ENCODE results near the gene CT47A1.
"Not testable (repeated sequence)": the region's sequence is repeated elsewhere in the genome, so short reads cannot be mapped to it uniquely, and the experiment has no call there.

Gene CT47A1

DNA sequence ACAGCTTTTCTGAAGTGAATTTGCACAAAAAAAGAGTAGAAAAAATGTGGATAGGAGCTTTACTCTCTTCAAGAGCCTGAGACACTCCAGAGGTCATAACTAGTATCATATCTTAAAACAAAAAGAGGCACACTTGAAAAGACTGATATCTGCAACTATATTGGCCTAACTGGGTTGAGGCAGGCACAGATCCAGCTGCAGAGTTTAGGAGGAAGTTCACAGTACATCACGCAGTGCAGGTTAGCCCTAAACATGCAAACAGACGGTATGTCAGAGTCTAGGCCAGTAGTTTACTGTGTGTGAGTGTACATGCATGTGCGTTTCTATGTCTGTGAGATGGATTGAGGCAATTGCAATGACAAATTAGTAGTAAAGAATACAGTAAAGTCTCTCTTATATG is 24.2 kb upstream of the CT47A1 start:
- H3K9me3 ChIP-seq (ENCODE audit: insufficient read depth, low read length), result no peaks in the 10 kb centered on the region
- H3K27me3 ChIP-seq (ENCODE audit: insufficient read depth, insufficient read length), result no peaks in the 10 kb centered on the region
- no peak overlapping the region for H3K4me3 ChIP-seq (ENCODE audit: insufficient read length, low read depth)
- DNase-seq (ENCODE audit: low read depth, low spot score), result no peak
- H3K9ac ChIP-seq (ENCODE audit: insufficient read length, low read depth), result no peak overlapping the region
- TF ChIP-seq YY1 (IDR thresholded peaks at IDR 0.05; ENCODE audit: insufficient read depth, insufficient read length) (no peak), ZNF274 (IDR thresholded peaks at IDR 0.05; ENCODE audit: low read depth, low read length) (no peak), SUZ12 (IDR thresholded peaks at IDR 0.05; ENCODE audit: extremely low read depth, insufficient read depth, insufficient read length) (no peak)
- no peaks in the 10 kb centered on the region for H3K36me3 ChIP-seq (ENCODE audit: insufficient read depth, insufficient read length, low read length)
- H3K4me1 ChIP-seq (ENCODE audit: insufficient read depth, insufficient read length), result no peaks in the 10 kb centered on the region

DNA sequence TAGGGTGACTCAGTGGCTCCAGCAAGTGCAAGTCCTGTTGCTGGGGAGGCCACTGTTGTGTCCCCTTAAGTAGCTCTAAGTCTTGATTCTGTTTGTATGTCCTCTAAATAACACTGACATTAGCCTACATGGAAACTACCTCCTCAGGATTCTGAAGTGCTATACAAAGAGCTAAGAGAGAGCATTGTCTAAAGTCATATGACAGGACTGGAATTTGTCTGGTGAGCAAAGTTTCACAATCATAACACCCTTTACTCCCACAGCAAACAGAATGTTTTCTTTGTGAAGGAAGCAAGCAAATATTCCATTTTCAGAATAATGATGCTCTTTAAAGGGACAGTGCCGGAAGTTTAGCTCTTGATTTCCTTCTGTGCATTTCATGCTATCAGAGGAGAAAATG is 23.4 kb upstream of the CT47A1 start:
- TF ChIP-seq SUZ12 (IDR thresholded peaks at IDR 0.05; ENCODE audit: extremely low read depth, insufficient read depth, insufficient read length) (no peak), ZNF274 (IDR thresholded peaks at IDR 0.05; ENCODE audit: low read depth, low read length) (no peak), YY1 (IDR thresholded peaks at IDR 0.05; ENCODE audit: insufficient read depth, insufficient read length) (no peak)
- DNase-seq (ENCODE audit: low read depth, low spot score), result no peak
- Histone ChIP-seq H3K27me3 (ENCODE audit: insufficient read depth, insufficient read length) (no peaks in the 10 kb centered on the region), H3K9ac (ENCODE audit: insufficient read length, low read depth) (no peak overlapping the region), H3K36me3 (ENCODE audit: insufficient read depth, insufficient read length, low read length) (no peaks in the 10 kb centered on the region), H3K4me1 (ENCODE audit: insufficient read depth, insufficient read length) (no peaks in the 10 kb centered on the region), H3K4me3 (ENCODE audit: insufficient read length, low read depth) (no peak overlapping the region), H3K9me3 (ENCODE audit: insufficient read depth, low read length) (no peaks in the 10 kb centered on the region)

DNA sequence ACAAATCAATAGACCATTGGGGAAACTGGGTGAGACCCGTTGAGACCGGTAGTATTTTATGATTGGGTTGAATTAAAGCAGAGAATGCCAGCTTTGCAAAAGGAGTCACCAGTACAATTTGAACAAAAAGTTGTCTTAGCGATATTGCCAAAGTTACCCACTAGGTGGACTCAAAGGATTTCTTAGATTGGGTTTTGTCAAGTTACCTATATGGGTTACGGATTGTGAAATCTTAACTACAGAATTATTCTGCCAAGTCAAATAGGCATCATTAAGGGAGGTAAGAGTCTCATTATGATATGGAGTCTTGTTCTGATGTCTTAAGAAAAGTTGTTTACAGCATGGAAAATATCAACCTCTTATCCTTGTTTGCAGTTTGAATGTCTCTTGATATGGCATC is 15.0 kb upstream of the CT47A1 start:
- H3K4me1 ChIP-seq (ENCODE audit: insufficient read depth, insufficient read length), result no peaks in the 10 kb centered on the region
- no peaks in the 10 kb centered on the region for H3K36me3 ChIP-seq (ENCODE audit: insufficient read depth, insufficient read length, low read length)
- H3K4me3 ChIP-seq (ENCODE audit: insufficient read length, low read depth), result no peak overlapping the region
- no peaks in the 10 kb centered on the region for H3K9me3 ChIP-seq (ENCODE audit: insufficient read depth, low read length)
- H3K27me3 ChIP-seq (ENCODE audit: insufficient read depth, insufficient read length), result no peaks in the 10 kb centered on the region
- no peak overlapping the region for H3K9ac ChIP-seq (ENCODE audit: insufficient read length, low read depth)
- peak; percentile 23 for DNase-seq (ENCODE audit: low read depth, low spot score)
- TF ChIP-seq ZNF274 (IDR thresholded peaks at IDR 0.05; ENCODE audit: low read depth, low read length), result no peak

DNA sequence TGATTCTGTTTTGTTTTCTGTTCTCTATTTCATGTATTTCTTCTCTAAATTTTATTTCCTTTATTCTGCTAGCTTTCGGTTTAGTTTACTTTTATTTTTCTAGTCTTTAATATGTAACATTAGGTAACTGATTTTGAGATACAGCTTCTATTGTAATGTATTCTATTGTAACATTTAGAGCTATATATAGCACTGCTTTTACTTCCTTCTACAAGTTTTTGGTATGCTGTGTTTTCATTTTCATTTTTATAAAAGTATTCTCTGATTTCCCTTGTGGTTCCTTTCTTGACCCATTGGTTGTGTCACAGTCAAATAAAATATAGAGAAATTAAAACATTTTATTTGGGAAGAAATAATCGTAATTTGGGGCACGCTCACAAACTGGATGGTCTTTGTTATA is 13.9 kb upstream of the CT47A1 start:
- no peak for DNase-seq (ENCODE audit: low read depth, low spot score)
- H3K4me1 ChIP-seq (ENCODE audit: insufficient read depth, insufficient read length), result no peaks in the 10 kb centered on the region
- TF ChIP-seq SUZ12 (IDR thresholded peaks at IDR 0.05; ENCODE audit: extremely low read depth, insufficient read depth, insufficient read length) (no peak), YY1 (IDR thresholded peaks at IDR 0.05; ENCODE audit: insufficient read depth, insufficient read length) (no peak), ZNF274 (IDR thresholded peaks at IDR 0.05; ENCODE audit: low read depth, low read length) (no peak)
- no peak overlapping the region for H3K9ac ChIP-seq (ENCODE audit: insufficient read length, low read depth)
- H3K9me3 ChIP-seq (ENCODE audit: insufficient read depth, low read length), result no peaks in the 10 kb centered on the region
- H3K4me3 ChIP-seq (ENCODE audit: insufficient read length, low read depth), result no peak overlapping the region
- H3K27me3 ChIP-seq (ENCODE audit: insufficient read depth, insufficient read length), result no peaks in the 10 kb centered on the region
- no peaks in the 10 kb centered on the region for H3K36me3 ChIP-seq (ENCODE audit: insufficient read depth, insufficient read length, low read length)

DNA sequence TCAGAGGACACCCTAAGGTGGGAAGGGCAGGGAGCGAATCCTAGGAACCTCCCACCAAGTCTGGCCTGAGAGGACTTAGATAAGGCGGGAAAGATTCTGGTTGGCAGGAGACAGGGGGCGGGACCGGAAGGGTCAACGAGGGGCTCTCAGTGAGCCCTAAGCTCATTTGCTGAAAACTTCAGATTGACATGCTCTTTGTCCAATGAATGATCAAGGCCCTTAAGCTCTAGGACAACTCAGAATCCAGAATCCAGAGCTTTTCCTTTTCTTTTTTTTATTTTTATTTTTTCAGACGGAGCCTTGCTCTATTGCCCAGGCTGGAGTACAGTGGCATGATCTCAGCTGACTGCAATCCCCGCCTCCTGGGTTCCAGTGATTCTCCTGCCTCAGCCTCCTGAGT is 29.1 kb downstream of the CT47A1 start, which contains the start of gene CT47A7:
CT47A7 (minus strand) TSS at position 101 of the 400 bp plus-strand sequence. CDS start 255 bp downstream, outside the sequence.
- H3K4me1 ChIP-seq (ENCODE audit: insufficient read depth, insufficient read length); H3K9me3 ChIP-seq (ENCODE audit: insufficient read depth, low read length); H3K36me3 ChIP-seq (ENCODE audit: insufficient read depth, insufficient read length, low read length); DNase-seq (ENCODE audit: low read depth, low spot score); H3K4me3 ChIP-seq (ENCODE audit: insufficient read length, low read depth); H3K9ac ChIP-seq (ENCODE audit: insufficient read length, low read depth); H3K27me3 ChIP-seq (ENCODE audit: insufficient read depth, insufficient read length): not testable (repeated sequence)

Measured in NT2/D1 (cell line).